Neural cell (in vitro differentiated cells): ENCODE data around the gene PDE8A. TPM values are rescaled to one million over a fixed set of nuclear protein-coding genes. Genes with fewer than 3 reads are reported as not detected.

Source experiments
- H2AFZ ChIP-seq: fragments of 200-600, 300-800 bp; sonication (generic), shearing (Covaris generic); 2 replicates; pipeline ENCODE4 v1.6.0; 2014; ENCODE audit warnings: low read depth, mild to moderate bottlenecking, antibody characterized with exemption, low read length, moderate library complexity
- H3F3A ChIP-seq: fragments of 200-600 bp; shearing (Covaris generic); 2 replicates; pipeline ENCODE4 v1.6.1; 2016; ENCODE audit warnings: mild to moderate bottlenecking, moderate library complexity, mixed read lengths, antibody characterized with exemption, low read length; ENCODE audit not compliant: insufficient read depth, poor library complexity, severe bottlenecking
- H3K27ac ChIP-seq: fragments of 200-600, 300-800 bp; sonication (generic), shearing (Covaris generic); 2 replicates; pipeline ENCODE4 v1.5.1; 2014; ENCODE audit warnings: mild to moderate bottlenecking, low read length, moderate library complexity
- H3K27me3 ChIP-seq: fragments of 300-800, 200-600 bp; sonication (generic), shearing (Covaris generic); 2 replicates; pipeline ENCODE4 v1.6.0; 2014; ENCODE audit warnings: mild to moderate bottlenecking, low read depth, low read length, moderate library complexity; ENCODE audit not compliant: insufficient read depth
- H3K36me3 ChIP-seq: fragments of 300-800, 200-600 bp; sonication (generic), shearing (Covaris generic); 2 replicates; pipeline ENCODE4 v1.5.1; 2014; ENCODE audit warnings: mild to moderate bottlenecking, antibody characterized with exemption, low read length, moderate library complexity; ENCODE audit not compliant: insufficient read depth
- H3K4me2 ChIP-seq: fragments of 300-800, 200-600 bp; sonication (generic), shearing (Covaris generic); 2 replicates; pipeline ENCODE4 v1.6.0; 2014; ENCODE audit warnings: mild to moderate bottlenecking, low read length
- H3K4me3 ChIP-seq: fragments of 300-800, 200-600 bp; sonication (generic), shearing (Covaris generic); 2 replicates; pipeline ENCODE4 v1.5.1; 2014; ENCODE audit warnings: mild to moderate bottlenecking, low read length, moderate library complexity
- H3K79me2 ChIP-seq: fragments of 200-600 bp; shearing (Covaris generic); replicated peaks from 2 replicates; pipeline ENCODE4 v1.6.0; 2014; ENCODE audit warnings: mild to moderate bottlenecking, low read length, moderate library complexity; ENCODE audit not compliant: insufficient read depth
- H3K9ac ChIP-seq: fragments of 300-800, 200-600 bp; sonication (generic), shearing (Covaris generic); 2 replicates; pipeline ENCODE4 v1.6.1; 2016; ENCODE audit warnings: mild to moderate bottlenecking, low read length, mixed read lengths
- H3K9me2 ChIP-seq: fragments of 200-600 bp; shearing (Covaris generic); 2 replicates; pipeline ENCODE4 v1.6.1; 2016; ENCODE audit warnings: mild to moderate bottlenecking, low read length, mixed read lengths; ENCODE audit not compliant: insufficient read depth
- H3K9me3 ChIP-seq: fragments of 200-600, 300-800 bp; sonication (generic), shearing (Covaris generic); 2 replicates; pipeline ENCODE4 v1.6.1; 2016; ENCODE audit warnings: mild to moderate bottlenecking, mixed run types, low read length, moderate library complexity, mixed read lengths
- H4K20me1 ChIP-seq: fragments of 200-600 bp; shearing (Covaris generic); 2 replicates; pipeline ENCODE4 v1.6.1; 2016; ENCODE audit warnings: mild to moderate bottlenecking, mixed run types; ENCODE audit not compliant: insufficient read depth
- CTCF ChIP-seq: fragments of 450-650 bp; IDR thresholded peaks from 2 replicates; pipeline ENCODE4 v1.5.1; 2014; ENCODE audit warnings: antibody characterized with exemption, mild to moderate bottlenecking, moderate library complexity; ENCODE audit not compliant: poor library complexity, severe bottlenecking
- EP300 ChIP-seq: fragments of 450-650 bp; conservative IDR thresholded peaks from 2 replicates; pipeline ENCODE4 v1.6.1; 2014; ENCODE audit warnings: antibody characterized with exemption, mild to moderate bottlenecking, moderate library complexity; ENCODE audit not compliant: poor library complexity, severe bottlenecking
- EZH2 ChIP-seq: fragments of 200-600, 300-800 bp; shearing (Covaris generic), sonication (generic); IDR thresholded peaks from 2 replicates; pipeline ENCODE4 v1.6.1; 2014; ENCODE audit warnings: antibody characterized with exemption, low read length, borderline replicate concordance, mild to moderate bottlenecking; ENCODE audit not compliant: insufficient read depth, poor library complexity, severe bottlenecking
- MXI1 ChIP-seq: fragments of 450-650 bp; conservative IDR thresholded peaks from 2 replicates; pipeline ENCODE4 v1.6.1; 2014; ENCODE audit warnings: antibody characterized with exemption, mild to moderate bottlenecking; ENCODE audit not compliant: poor library complexity, severe bottlenecking
- POLR2AphosphoS5 ChIP-seq: IDR thresholded peaks from 2 replicates; pipeline ENCODE4 v1.6.1; 2012
- RAD21 ChIP-seq: fragments of 450-650 bp; conservative IDR thresholded peaks from 2 replicates; pipeline ENCODE4 v1.6.1; 2014; ENCODE audit warnings: antibody characterized with exemption, mild to moderate bottlenecking, moderate library complexity
- SMC3 ChIP-seq: fragments of 450-650 bp; conservative IDR thresholded peaks from 2 replicates; pipeline ENCODE4 v1.6.1; 2014; ENCODE audit warnings: antibody characterized with exemption, mild to moderate bottlenecking, moderate library complexity; ENCODE audit not compliant: poor library complexity
- TAF1 ChIP-seq: IDR thresholded peaks from 2 replicates; pipeline ENCODE4 v1.6.1; 2012; ENCODE audit warnings: low read depth
- polyA plus RNA-seq: library from polyadenylated mRNA; depleted of rRNA; stranded (reverse); fragments of >200 nt; gene quantifications from 2 replicates; pipeline ENCODE4 v1.2.3, GENCODE V29; 2014
- TF ChIP-seq, protein P1 (sequence below): IDR thresholded peaks from 2 replicates; pipeline ENCODE4 v1.6.1; 2012; ENCODE audit warnings: borderline replicate concordance

Gene PDE8A
- polyA plus RNA-seq, 1 donor from 2014 or later = 13.2 TPM

DNA sequence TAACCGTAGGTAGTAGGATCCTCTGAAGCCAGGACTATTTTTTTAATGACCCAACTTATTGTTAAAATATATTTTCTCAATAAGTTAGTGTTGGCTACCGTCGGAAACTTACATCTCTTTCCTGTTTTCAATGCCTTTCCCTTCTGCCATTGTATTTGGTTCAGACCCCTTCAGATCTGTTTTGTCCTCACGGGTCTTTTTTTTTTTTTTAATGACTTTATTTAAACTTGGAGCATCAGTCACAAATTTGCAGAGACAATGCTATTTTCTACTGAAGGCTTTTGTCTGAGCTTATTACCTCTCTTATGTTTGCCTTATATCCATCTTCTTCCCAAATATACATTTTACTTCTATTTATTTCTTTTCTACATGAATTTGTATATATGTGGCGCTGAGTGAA is 47.6 kb downstream of the PDE8A start:
- Histone ChIP-seq H3K36me3 (no peaks in the 10 kb centered on the region), H3K79me2 (no peaks in the 10 kb centered on the region), H3K9me3 (no peaks in the 10 kb centered on the region), H3K4me3 (no peak overlapping the region), H3K9ac (no peak overlapping the region), H3K27ac (no peak overlapping the region), H4K20me1 (no peaks in the 10 kb centered on the region), H3K4me2 (no peak overlapping the region), H3K27me3 (no peaks in the 10 kb centered on the region), H2AFZ (no peak overlapping the region), H3K9me2 (no peaks in the 10 kb centered on the region), H3F3A (no peaks in the 10 kb centered on the region)
- TF ChIP-seq EP300 = no peak
- TF ChIP-seq EZH2 = no peak
- TF ChIP-seq RAD21 = no peak
- TF ChIP-seq POLR2AphosphoS5 = no peak
- no peak for TF ChIP-seq SMC3
- TF ChIP-seq TAF1 = no peak
- TF ChIP-seq MXI1 = no peak
- no peak for TF ChIP-seq CTCF
- TF ChIP-seq, protein P1, sequence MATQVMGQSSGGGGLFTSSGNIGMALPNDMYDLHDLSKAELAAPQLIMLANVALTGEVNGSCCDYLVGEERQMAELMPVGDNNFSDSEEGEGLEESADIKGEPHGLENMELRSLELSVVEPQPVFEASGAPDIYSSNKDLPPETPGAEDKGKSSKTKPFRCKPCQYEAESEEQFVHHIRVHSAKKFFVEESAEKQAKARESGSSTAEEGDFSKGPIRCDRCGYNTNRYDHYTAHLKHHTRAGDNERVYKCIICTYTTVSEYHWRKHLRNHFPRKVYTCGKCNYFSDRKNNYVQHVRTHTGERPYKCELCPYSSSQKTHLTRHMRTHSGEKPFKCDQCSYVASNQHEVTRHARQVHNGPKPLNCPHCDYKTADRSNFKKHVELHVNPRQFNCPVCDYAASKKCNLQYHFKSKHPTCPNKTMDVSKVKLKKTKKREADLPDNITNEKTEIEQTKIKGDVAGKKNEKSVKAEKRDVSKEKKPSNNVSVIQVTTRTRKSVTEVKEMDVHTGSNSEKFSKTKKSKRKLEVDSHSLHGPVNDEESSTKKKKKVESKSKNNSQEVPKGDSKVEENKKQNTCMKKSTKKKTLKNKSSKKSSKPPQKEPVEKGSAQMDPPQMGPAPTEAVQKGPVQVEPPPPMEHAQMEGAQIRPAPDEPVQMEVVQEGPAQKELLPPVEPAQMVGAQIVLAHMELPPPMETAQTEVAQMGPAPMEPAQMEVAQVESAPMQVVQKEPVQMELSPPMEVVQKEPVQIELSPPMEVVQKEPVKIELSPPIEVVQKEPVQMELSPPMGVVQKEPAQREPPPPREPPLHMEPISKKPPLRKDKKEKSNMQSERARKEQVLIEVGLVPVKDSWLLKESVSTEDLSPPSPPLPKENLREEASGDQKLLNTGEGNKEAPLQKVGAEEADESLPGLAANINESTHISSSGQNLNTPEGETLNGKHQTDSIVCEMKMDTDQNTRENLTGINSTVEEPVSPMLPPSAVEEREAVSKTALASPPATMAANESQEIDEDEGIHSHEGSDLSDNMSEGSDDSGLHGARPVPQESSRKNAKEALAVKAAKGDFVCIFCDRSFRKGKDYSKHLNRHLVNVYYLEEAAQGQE = no peak

DNA sequence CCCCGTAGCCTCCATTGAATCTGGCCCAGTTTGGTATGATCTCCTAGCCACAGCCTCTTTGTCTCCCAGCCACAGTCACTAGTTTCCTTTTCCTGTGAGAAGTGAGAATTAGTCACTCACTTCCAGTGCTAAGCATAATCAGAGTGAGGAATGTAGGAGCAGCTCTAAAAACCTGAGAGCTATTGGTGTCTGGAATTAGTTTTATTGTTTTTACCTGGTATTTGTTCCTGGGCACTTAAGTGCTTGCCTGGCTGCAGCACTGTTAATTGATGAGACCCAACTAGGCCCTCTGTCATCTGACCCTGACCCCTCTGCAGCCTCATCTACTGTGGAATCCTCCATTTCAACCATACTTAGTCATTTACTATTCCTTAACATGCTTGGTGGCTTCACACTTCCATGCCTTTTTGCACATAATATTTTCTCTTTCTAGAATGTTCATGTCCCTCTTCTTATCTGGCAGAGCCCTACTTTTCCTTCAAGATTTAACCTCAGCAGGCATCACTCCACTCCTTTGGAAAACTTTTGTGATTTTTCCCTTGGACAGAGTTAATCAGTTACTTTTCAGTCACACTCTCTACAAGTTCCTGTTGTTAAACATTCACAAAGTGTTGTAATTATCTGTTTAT is 48.8 kb downstream of the PDE8A start:
- no peak overlapping the region for H3K27ac ChIP-seq
- H3K9ac ChIP-seq = no peak overlapping the region
- H3K36me3 ChIP-seq = no peaks in the 10 kb centered on the region
- H4K20me1 ChIP-seq = no peaks in the 10 kb centered on the region
- no peaks in the 10 kb centered on the region for H3K9me3 ChIP-seq
- no peak overlapping the region for H2AFZ ChIP-seq
- H3K79me2 ChIP-seq = no peaks in the 10 kb centered on the region
- no peak overlapping the region for H3K4me2 ChIP-seq
- H3F3A ChIP-seq = no peaks in the 10 kb centered on the region
- H3K9me2 ChIP-seq = no peaks in the 10 kb centered on the region
- no peak overlapping the region for H3K4me3 ChIP-seq
- H3K27me3 ChIP-seq = no peaks in the 10 kb centered on the region
- no peak for TF ChIP-seq CTCF
- TF ChIP-seq POLR2AphosphoS5 = no peak
- no peak for TF ChIP-seq SMC3
- TF ChIP-seq EP300 = no peak
- TF ChIP-seq, protein P1 = no peak
- no peak for TF ChIP-seq MXI1
- TF ChIP-seq EZH2 = no peak
- TF ChIP-seq TAF1 = no peak
- TF ChIP-seq RAD21 = no peak
